Measurements from ENCODE around the gene HDGFL1. TPM values are rescaled to one million over a fixed set of nuclear protein-coding genes. Genes with fewer than 3 reads are reported as not detected.

Gene HDGFL1
- total RNA-seq, 1 experiment from 2014 or later, result not detected

GRCh38 chr6:22558288-22558882 lies 11.0 kb upstream of the HDGFL1 start:
- intact Hi-C loops (cut with micrococcal nuclease; ENCODE audit: unreplicated experiment), result no loop called here
- Histone ChIP-seq H3K9me2 (ENCODE audit: insufficient read depth) (peaks cover under 1% of the 10 kb centered on the region; the same call in 1 of the 2 replicates), H2AFZ (no peak overlapping the region; the same call in 1 of the 2 replicates), H4K20me1 (ENCODE audit: insufficient read depth) (no peaks in the 10 kb centered on the region), H3K4me1 (replicated peaks; ENCODE audit: insufficient read depth) (no peaks in the 10 kb centered on the region), H3K27ac (no peak overlapping the region), H3K4me2 (no peak overlapping the region), H3F3A (ENCODE audit: insufficient read depth, low read depth) (no peaks in the 10 kb centered on the region), H3K9me3 (ENCODE audit: insufficient read depth, low read depth) (no peaks in the 10 kb centered on the region), H3K4me3 (no peak overlapping the region), H3K79me2 (ENCODE audit: low read depth) (no peaks in the 10 kb centered on the region), H3K27me3 (ENCODE audit: insufficient read depth, low read depth) (no peaks in the 10 kb centered on the region), H3K36me3 (ENCODE audit: low read depth) (no peaks in the 10 kb centered on the region)
- no TSS peak for BruUV-seq (replicated peaks)
- TF ChIP-seq, protein P1, sequence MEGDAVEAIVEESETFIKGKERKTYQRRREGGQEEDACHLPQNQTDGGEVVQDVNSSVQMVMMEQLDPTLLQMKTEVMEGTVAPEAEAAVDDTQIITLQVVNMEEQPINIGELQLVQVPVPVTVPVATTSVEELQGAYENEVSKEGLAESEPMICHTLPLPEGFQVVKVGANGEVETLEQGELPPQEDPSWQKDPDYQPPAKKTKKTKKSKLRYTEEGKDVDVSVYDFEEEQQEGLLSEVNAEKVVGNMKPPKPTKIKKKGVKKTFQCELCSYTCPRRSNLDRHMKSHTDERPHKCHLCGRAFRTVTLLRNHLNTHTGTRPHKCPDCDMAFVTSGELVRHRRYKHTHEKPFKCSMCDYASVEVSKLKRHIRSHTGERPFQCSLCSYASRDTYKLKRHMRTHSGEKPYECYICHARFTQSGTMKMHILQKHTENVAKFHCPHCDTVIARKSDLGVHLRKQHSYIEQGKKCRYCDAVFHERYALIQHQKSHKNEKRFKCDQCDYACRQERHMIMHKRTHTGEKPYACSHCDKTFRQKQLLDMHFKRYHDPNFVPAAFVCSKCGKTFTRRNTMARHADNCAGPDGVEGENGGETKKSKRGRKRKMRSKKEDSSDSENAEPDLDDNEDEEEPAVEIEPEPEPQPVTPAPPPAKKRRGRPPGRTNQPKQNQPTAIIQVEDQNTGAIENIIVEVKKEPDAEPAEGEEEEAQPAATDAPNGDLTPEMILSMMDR (conservative IDR thresholded peaks at IDR 0.05), result no peak
- no peak for TF ChIP-seq EZH2 (IDR thresholded peaks at IDR 0.05; ENCODE audit: low read depth)
- ChIA-PET CTCF (no interaction called here), POLR2A (ENCODE audit: unreplicated experiment) (no interaction called here)
- no peak for DNase-seq

DNA sequence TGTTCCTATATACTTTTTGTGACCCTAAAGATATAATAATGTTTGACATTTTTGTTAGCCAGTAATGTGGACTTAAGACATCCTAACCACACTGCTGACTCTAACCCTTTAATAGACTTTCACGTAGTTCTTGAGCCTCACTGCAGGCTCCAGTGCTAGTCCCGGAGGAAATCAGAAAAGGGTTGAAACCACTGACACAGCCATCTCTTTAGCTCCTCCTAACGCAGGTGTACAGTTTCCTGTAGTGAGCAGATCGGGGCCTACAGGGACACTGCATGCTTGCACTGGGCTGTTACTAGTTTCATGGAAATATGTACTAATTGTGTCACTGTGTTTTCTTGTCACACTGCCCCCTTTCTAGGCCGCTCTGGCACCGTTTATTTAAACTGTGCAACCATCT lies 512 bp upstream of the HDGFL1 start:
- Histone ChIP-seq H3K9me2 (ENCODE audit: insufficient read depth) (0 out of 2 replicates have a peak, but pooled peaks cover under 1% of the 10 kb centered on the region), H3F3A (ENCODE audit: insufficient read depth, low read depth) (no peaks in the 10 kb centered on the region), H2AFZ (no peak overlapping the region), H3K79me2 (ENCODE audit: low read depth) (no peaks in the 10 kb centered on the region), H4K20me1 (ENCODE audit: insufficient read depth) (no peaks in the 10 kb centered on the region), H3K27me3 (ENCODE audit: insufficient read depth, low read depth) (no peaks in the 10 kb centered on the region), H3K4me1 (replicated peaks; ENCODE audit: insufficient read depth) (no peaks in the 10 kb centered on the region), H3K4me3 (no peak overlapping the region), H3K9me3 (ENCODE audit: insufficient read depth, low read depth) (no peaks in the 10 kb centered on the region), H3K36me3 (ENCODE audit: low read depth) (no peaks in the 10 kb centered on the region), H3K4me2 (no peak overlapping the region), H3K27ac (no peak overlapping the region)
- intact Hi-C loops (cut with micrococcal nuclease; ENCODE audit: unreplicated experiment), result no loop called here
- ChIA-PET POLR2A (ENCODE audit: unreplicated experiment) (no interaction called here), CTCF (no interaction called here)
- DNase-seq, result no peak
- no TSS peak for BruUV-seq (replicated peaks)
- no peak for TF ChIP-seq EZH2 (IDR thresholded peaks at IDR 0.05; ENCODE audit: low read depth)
- TF ChIP-seq, protein P1 (conservative IDR thresholded peaks at IDR 0.05), result no peak

DNA sequence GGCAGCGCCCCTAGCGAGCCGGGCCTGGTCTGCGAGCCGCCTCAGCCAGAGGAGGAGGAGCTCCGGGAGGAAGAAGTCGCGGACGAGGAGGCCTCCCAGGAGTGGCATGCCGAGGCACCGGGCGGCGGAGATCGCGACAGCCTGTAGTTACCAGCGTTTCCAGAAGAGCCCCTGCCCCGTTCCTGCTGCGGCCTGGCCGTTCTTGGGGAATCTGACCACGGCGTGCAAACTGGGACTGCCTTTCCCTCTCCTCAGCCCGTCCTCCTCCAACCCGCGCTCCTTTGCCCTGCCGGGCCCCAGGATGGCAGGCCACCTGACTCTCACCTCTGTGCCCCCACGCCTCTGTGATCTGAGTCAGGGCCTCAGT lies 802 bp downstream of the HDGFL1 start:
- Histone ChIP-seq H4K20me1 (ENCODE audit: insufficient read depth) (no peaks in the 10 kb centered on the region), H2AFZ (no peak overlapping the region), H3K27ac (no peak overlapping the region), H3F3A (ENCODE audit: insufficient read depth, low read depth) (no peaks in the 10 kb centered on the region), H3K36me3 (ENCODE audit: low read depth) (no peaks in the 10 kb centered on the region), H3K4me3 (no peak overlapping the region), H3K4me2 (no peak overlapping the region), H3K9me2 (ENCODE audit: insufficient read depth) (no peaks in the 10 kb centered on the region), H3K4me1 (replicated peaks; ENCODE audit: insufficient read depth) (no peaks in the 10 kb centered on the region), H3K27me3 (ENCODE audit: insufficient read depth, low read depth) (no peaks in the 10 kb centered on the region), H3K9me3 (ENCODE audit: insufficient read depth, low read depth) (no peaks in the 10 kb centered on the region), H3K79me2 (ENCODE audit: low read depth) (no peaks in the 10 kb centered on the region)
- no peak for TF ChIP-seq EZH2 (IDR thresholded peaks at IDR 0.05; ENCODE audit: low read depth)
- TF ChIP-seq, protein P1 (conservative IDR thresholded peaks at IDR 0.05), result no peak
- ChIA-PET POLR2A (ENCODE audit: unreplicated experiment) (no interaction called here), CTCF (no interaction called here)
- intact Hi-C loops (cut with micrococcal nuclease; ENCODE audit: unreplicated experiment), result no loop called here
- no peak for DNase-seq
- BruUV-seq (replicated peaks), result no TSS peak
